Muscle layer of colon (tissue), 2 donors: ENCODE results near the gene CCDC9B.
A peak's percentile ranks its signal among the peaks of the same experiment; 100 is the strongest.

Experiments used
- H3K27ac ChIP-seq: one replicate; pipeline ENCODE4 v1.7.0; 2013; ENCODE audit warnings: low read depth, mild to moderate bottlenecking, low read length, moderate library complexity
- H3K27me3 ChIP-seq, 2 donors: one replicate each; pipeline ENCODE4 v1.7.0; 2013; ENCODE audit warnings: low read length in 2 of 2, mild to moderate bottlenecking in 2 of 2; ENCODE audit not compliant: insufficient read depth in 2 of 2, control insufficient read depth in 1 of 2
- H3K36me3 ChIP-seq: one replicate; pipeline ENCODE4 v1.7.0; 2013; ENCODE audit warnings: mild to moderate bottlenecking, low read length; ENCODE audit not compliant: insufficient read depth
- H3K4me1 ChIP-seq: one replicate; pipeline ENCODE4 v1.7.0; 2013; ENCODE audit warnings: mild to moderate bottlenecking, low read length; ENCODE audit not compliant: insufficient read depth
- H3K4me3 ChIP-seq, 2 donors: one replicate each; pipeline ENCODE4 v1.7.0; 2013; ENCODE audit warnings: low read length in 2 of 2, low read depth in 1 of 2, mild to moderate bottlenecking in 1 of 2, moderate library complexity in 1 of 2
- H3K9ac ChIP-seq: one replicate; pipeline ENCODE4 v1.7.0; 2013; ENCODE audit warnings: low read length
- H3K9me3 ChIP-seq: one replicate; pipeline ENCODE4 v1.7.0; 2013; ENCODE audit warnings: mild to moderate bottlenecking, low read length
- donor health status: abdominal sarcoma.
- donor health status: Adenocarcinoma of cecum.

CCDC9B gene

DNA sequence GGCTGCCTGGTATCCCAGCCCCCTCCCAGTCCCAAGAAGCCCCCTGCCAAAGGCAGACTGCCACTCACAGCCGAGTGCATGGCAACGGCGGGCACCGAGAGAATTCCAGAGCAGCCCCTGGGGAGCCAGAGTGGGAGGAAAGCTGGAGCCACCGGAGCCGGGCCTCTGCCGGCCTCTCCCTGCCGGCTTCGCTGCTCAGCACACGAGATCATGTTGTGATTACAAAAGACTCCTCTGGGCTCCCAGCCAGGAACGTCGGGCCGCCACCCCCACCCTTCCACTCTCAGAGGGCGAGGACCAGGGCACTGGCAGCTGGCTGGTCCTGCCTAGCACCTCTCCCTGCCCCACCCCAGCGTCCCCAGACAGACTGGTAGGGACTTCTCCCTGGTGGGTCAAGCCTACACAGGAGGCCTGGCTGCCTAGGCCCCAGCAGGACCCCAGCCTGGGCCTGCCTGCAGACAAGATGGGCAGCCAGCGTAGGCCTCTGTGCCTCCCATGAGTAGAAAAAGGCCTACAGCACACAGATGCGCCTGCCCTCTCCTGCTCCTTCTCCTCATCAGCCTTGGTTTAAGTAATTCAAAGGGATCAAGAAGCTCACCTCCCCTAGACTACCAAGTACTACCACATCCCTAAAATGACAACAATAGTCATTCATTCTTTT is at the start of gene CCDC9B:
Gene CCDC9B (minus strand): TSS at position 200 of the 661 bp plus-strand sequence. CDS start 120 bp downstream, at position 80.
- H3K36me3 ChIP-seq, result peaks cover 11% of the 10 kb centered on the region
- H3K9ac ChIP-seq, result peak within 1 kb of the TSS; percentile 99
- H3K27me3 ChIP-seq, result no peaks in the 10 kb centered on the region
- peak within 1 kb of the TSS; percentile 63 to 93 for H3K4me3 ChIP-seq
- H3K4me1 ChIP-seq, result peaks cover 75% of the 10 kb centered on the region
- H3K27ac ChIP-seq, result peak within 1 kb of the TSS; percentile 95
- no peaks in the 10 kb centered on the region for H3K9me3 ChIP-seq

DNA sequence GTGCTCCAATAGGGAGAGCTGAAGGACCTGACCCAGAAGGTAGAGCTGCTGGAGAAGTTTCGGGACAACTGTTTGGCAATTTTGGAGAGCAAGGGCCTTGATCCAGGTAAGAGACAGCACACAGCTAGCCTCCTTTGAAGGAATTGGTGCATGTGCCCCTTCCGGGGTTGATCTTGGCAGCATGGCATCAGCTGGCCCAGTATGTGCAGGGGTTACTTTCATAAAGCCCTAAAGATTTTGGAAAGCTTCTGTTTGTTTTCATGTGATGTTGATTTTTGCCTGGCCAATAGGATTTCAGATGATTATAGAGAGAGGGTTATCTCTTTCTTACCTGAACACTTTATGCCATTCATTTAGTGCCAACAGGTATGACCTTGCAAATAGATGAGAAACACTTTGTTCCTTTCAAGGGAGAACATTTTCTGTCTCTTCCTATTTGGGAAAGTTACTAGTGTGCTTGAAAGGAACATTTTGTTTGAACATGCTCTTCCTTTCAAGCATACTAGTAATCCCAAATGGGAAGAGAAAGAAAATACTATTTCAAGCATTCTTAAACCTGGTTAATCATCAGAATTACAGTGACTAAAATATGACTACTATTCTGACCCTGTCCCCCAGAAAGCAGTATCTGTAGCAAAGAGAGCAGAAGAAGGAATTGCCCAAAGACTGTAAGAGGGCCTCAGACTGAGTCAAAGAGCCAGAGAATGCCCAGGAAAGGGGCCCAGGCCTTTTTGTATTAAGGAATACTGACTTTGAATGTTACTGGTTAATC is 49.3 kb upstream of the CCDC9B start:
- H3K36me3 ChIP-seq, result peaks cover 34% of the 10 kb centered on the region
- H3K4me1 ChIP-seq, result no peaks in the 10 kb centered on the region
- H3K9ac ChIP-seq, result no peak overlapping the region
- H3K27me3 ChIP-seq, result no peaks in the 10 kb centered on the region
- no peaks in the 10 kb centered on the region for H3K9me3 ChIP-seq
- no peak overlapping the region for H3K4me3 ChIP-seq
- no peak overlapping the region for H3K27ac ChIP-seq

DNA sequence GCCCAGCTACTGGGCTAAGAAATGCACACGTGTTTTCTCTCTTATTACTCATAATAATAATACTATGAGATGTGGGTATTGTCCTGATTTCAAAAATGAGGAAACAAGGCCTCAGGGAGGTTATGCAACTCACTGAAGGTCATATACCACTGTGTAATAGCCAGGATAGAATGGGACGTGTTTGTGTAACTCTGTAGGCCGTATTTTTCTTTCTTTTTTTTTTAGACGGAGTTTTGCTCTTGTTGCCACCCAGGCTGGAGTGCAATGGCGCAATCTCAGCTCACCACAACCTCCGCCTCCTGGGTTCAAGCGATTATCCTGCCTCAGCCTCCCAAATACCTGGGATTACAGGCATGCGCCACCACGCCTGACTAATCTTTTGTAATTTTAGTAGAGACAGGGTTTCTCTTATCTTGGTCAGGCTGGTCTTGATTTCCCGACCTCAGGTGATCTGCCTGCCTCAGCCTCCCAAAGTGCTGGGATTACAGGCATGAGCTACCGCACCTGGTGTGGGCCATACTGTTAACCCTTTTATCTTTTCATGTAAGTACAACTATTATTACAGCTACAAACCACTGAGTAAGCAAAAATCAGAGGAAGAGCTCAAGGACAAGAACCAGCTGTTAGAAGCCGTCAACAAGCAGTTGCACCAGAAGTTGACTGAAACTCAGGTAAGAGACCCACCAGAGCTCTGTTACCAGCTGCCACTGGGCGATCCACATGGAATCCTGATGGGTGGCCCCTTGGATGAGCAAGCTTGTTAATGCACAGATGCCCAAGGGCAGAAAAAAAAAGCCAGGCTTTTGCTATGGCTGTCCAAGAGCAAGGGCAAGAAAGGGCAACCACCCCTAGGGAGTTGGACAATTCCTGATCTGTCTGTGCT is 48.4 kb upstream of the CCDC9B start:
- no peaks in the 10 kb centered on the region for H3K9me3 ChIP-seq
- H3K4me1 ChIP-seq, result no peaks in the 10 kb centered on the region
- no peak overlapping the region for H3K9ac ChIP-seq
- H3K27me3 ChIP-seq, result no peaks in the 10 kb centered on the region
- no peak overlapping the region for H3K27ac ChIP-seq
- peaks cover 34% of the 10 kb centered on the region for H3K36me3 ChIP-seq
- no peak overlapping the region for H3K4me3 ChIP-seq

DNA sequence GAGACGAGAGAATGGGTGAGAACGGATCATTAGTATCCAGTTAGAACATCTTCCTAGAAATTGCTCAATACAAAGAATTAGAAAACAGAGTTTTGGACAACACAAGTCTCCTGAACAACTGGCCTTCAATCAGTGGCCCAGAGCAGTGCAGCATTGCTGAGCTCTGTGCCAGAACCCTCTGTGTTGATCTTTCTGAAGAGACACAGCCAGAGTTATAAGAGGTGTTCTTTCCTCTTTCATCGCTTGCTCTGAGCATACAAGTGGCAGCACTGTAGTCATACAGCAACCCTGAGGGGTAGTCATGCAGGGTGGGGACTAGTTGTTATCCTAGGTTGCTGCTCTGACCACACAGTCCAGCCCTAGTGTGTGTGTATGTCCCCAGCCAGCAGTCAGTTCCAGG is 45.7 kb upstream of the CCDC9B start:
- H3K9ac ChIP-seq, result no peak overlapping the region
- H3K27ac ChIP-seq, result no peak overlapping the region
- peaks cover 17% of the 10 kb centered on the region for H3K36me3 ChIP-seq
- H3K27me3 ChIP-seq, result no peaks in the 10 kb centered on the region
- peaks cover 12% of the 10 kb centered on the region for H3K4me1 ChIP-seq
- no peak overlapping the region for H3K4me3 ChIP-seq
- no peaks in the 10 kb centered on the region for H3K9me3 ChIP-seq

DNA sequence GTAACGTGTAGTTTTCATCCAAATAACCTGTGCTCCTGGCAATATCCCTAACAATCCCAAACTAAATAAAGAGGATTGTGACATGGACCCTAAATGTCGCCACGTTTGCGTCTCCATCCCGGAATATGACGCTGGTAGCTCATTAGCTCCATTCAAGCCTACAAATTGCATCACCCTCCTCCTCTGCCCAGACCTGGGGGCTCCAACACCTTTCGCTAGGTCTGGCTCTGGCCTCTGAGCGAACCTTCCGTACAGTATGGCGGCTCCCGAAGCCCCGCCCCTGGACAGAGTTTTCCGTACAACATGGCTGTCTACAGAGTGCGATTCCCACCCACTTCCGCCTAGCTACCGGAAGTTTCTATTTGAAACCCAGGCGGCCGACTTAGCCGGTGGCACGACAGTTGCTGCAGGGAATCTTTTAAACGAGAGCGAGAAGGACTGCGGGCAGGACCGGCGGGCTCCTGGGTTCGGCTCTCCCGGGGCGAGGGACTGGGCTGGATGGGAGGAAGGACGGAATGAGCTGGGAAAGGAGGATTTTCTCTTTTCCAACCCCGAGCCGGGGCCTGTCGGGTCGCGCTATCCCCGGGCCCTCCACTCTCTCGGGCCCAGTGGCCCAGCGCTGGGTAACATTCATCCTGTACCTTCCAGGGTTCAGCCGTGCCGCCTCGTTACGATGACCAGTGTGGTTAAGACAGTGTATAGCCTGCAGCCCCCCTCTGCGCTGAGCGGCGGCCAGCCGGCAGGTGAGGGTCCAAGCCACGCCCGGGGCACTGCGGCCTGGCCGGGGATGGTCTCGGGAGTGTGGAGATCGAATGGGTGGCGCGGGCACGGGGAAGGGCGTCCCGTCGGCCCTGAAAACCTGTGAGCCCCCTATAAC is 42.1 kb upstream of the CCDC9B start, which contains the start of gene KNSTRN:
Gene KNSTRN (plus strand): TSS at position 142 of the 877 bp plus-strand sequence. CDS start 115 bp downstream, at position 257.
- Histone ChIP-seq H3K9ac (peak within 1 kb of the TSS; percentile 12), H3K27ac (peak within 1 kb of the TSS; percentile 73), H3K27me3 (no peaks in the 10 kb centered on the region), H3K4me3 (peak within 1 kb of the TSS; percentile 89 to 94), H3K4me1 (peaks cover 12% of the 10 kb centered on the region), H3K36me3 (peaks cover 12% of the 10 kb centered on the region), H3K9me3 (no peaks in the 10 kb centered on the region)

DNA sequence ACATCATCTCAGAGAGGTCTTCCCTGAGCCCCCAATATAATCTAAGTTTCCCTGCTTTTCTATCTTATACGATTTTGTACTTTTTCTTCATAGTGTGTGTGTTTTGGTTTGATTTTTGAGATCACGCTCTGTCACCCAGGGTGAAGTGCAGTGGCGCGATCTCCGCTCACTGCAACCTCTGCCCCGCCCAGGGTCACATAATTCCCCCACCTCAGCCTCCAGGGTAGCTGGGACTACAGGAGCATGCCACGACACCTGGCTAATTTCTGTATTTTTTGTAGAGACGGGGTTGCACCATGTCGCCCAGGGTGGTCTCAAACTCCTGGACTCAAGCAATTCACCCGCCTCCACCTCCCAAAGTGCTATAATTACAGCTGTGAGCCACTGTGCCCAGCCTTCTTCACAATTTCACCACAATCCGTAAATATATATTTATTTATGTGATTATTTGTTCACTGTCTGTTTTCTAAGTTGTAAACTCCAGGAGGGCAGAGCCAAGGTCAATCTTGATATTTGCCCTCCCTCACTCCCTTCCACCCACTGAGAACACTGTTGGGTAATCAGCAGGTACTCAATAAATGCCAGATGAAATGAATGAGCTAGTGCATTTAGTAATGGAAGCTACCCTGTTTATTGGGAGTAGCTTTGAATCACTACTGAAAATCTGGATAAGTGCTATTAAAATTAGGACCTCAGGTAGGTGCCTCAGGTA is 41.2 kb upstream of the CCDC9B start:
- Histone ChIP-seq H3K27me3 (no peaks in the 10 kb centered on the region), H3K4me3 (peak overlapping the region in 1 of 2 donors; percentile 89), H3K4me1 (peaks cover 12% of the 10 kb centered on the region), H3K27ac (no peak overlapping the region), H3K9me3 (no peaks in the 10 kb centered on the region), H3K9ac (no peak overlapping the region), H3K36me3 (peaks cover 8% of the 10 kb centered on the region)

DNA sequence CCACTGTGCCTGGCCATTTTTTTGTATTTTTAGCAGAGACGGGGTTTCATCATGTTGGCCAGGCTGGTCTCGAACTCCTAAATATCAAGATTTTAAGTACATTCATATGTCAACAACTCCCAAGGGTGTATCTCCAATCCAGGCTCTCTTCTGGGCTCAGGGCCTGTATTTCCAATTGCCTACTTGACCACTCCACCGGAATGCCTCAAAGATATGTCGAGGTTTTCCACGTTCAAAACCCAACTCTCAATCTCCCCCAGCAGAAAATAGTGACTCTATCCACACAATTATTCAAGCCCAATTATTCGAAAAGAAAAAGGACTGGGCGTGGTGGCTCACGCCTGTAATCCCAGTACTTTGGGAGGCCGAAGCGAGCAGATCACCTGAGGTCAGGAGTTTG is 39.9 kb upstream of the CCDC9B start:
- H3K27me3 ChIP-seq, result no peaks in the 10 kb centered on the region
- H3K4me3 ChIP-seq, result no peak overlapping the region
- H3K4me1 ChIP-seq, result peaks cover 12% of the 10 kb centered on the region
- no peak overlapping the region for H3K27ac ChIP-seq
- H3K36me3 ChIP-seq, result no peaks in the 10 kb centered on the region
- no peak overlapping the region for H3K9ac ChIP-seq
- no peaks in the 10 kb centered on the region for H3K9me3 ChIP-seq

DNA sequence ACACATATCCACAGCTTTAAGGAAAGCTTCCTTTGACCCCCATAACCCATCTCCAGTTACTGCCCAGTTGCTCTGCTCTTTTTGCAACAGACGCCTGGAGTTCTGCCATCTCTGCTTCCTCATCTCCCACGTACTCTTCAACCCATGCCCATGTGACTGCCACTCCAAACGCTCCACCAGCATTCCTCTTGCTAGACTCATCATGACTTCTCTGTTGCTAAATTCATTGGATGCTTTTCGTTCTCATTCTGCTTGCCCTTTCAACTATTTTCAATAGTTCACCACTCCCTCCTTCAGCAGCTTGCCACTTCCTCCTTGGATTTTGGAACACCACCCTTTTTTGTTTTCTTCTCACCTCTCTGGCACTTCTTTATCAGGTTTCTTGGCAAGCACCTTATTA is 39.1 kb upstream of the CCDC9B start:
- H3K36me3 ChIP-seq, result no peaks in the 10 kb centered on the region
- H3K27ac ChIP-seq, result no peak overlapping the region
- H3K27me3 ChIP-seq, result no peaks in the 10 kb centered on the region
- no peaks in the 10 kb centered on the region for H3K9me3 ChIP-seq
- no peak overlapping the region for H3K4me3 ChIP-seq
- peaks cover 12% of the 10 kb centered on the region for H3K4me1 ChIP-seq
- no peak overlapping the region for H3K9ac ChIP-seq

DNA sequence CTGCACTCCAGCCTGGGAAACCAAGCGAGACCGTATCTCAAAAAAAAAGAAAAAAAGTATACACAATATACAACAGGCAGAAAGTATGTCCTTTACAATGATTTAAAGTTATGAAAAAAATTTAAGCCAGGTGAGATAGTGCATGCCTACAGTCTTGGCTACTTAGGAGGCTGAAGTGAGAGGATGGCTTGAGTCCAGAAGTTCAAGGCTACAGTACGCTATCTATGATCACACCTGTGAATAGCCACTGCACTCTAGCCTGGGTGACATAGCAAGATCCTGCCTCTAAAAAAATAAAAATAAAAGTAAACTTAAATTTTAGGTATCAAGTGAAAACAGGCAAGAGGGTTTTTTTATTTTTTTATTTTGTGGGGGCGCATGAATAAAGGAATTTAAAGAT is 38.6 kb upstream of the CCDC9B start:
- peaks cover 12% of the 10 kb centered on the region for H3K4me1 ChIP-seq
- H3K9ac ChIP-seq, result no peak overlapping the region
- H3K27me3 ChIP-seq, result no peaks in the 10 kb centered on the region
- H3K36me3 ChIP-seq, result no peaks in the 10 kb centered on the region
- H3K9me3 ChIP-seq, result no peaks in the 10 kb centered on the region
- H3K4me3 ChIP-seq, result no peak overlapping the region
- H3K27ac ChIP-seq, result no peak overlapping the region

DNA sequence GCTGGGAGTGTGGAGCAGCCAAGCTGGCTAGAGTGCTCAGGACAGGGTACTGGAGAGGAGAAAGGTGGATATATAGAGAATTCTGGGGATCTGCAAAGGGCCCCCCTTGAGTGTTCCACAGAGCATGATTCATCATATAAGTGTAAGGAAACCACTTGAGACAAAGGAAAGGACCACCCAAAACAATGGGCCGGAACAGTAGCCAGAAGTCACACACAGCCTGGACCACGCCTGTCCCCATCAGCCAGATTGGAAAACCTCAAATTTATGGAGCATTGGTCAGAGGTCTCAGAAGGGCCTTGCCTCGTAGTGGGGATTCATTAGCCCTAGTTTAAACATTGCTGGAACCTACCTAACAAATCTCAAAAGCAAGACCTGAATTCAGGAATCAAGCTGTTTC is 36.9 kb upstream of the CCDC9B start:
- Histone ChIP-seq H3K27ac (no peak overlapping the region), H3K4me3 (no peak overlapping the region), H3K27me3 (no peaks in the 10 kb centered on the region), H3K36me3 (no peaks in the 10 kb centered on the region), H3K9ac (no peak overlapping the region), H3K9me3 (no peaks in the 10 kb centered on the region), H3K4me1 (peaks cover 4% of the 10 kb centered on the region)
